Measurements from ENCODE around the gene ARL15.

GRCh38 chr5:54242297-54242696, 68.1 kb downstream of the ARL15 start:
- TF ChIP-seq CTCF (IDR thresholded peaks at IDR 0.05) (no peak), EZH2 (IDR thresholded peaks at IDR 0.05; ENCODE audit: borderline replicate concordance, insufficient read depth, low read depth, low read length, poor library complexity, severe bottlenecking) (no peak)

All from B cell (primary cell).